H9 (cell line): Measurements from ENCODE around the gene UPF1. TPM values are rescaled to one million over a fixed set of nuclear protein-coding genes. Genes with fewer than 3 reads are reported as not detected.

Source experiments
- DNase-seq: peaks from one replicate; pipeline ENCODE4 v3.0.0-alpha.2; 2017
- H2AFZ ChIP-seq: one replicate; pipeline ENCODE4 v1.6.1; 2013; ENCODE audit warnings: mild to moderate bottlenecking, low read length, control low read depth, moderate library complexity
- H2AK5ac ChIP-seq: 2 replicates; pipeline ENCODE4 v1.6.1; 2013; ENCODE audit warnings: low read length, control low read depth, mixed read lengths; ENCODE audit not compliant: insufficient read length
- H2BK120ac ChIP-seq: one replicate; pipeline ENCODE4 v1.6.1; 2013; ENCODE audit warnings: low read depth, mild to moderate bottlenecking, low read length, control low read depth, inconsistent platforms; ENCODE audit not compliant: poor library complexity, severe bottlenecking
- H2BK12ac ChIP-seq: 2 replicates; pipeline ENCODE4 v1.6.1; 2013; ENCODE audit warnings: low read length, control low read depth, mixed read lengths, low read depth; ENCODE audit not compliant: insufficient read length
- H2BK15ac ChIP-seq: 2 replicates; pipeline ENCODE4 v1.6.1; 2013; ENCODE audit warnings: low read depth, low read length, control low read depth
- H2BK20ac ChIP-seq: one replicate; pipeline ENCODE4 v1.6.1; 2013; ENCODE audit warnings: low read depth, mild to moderate bottlenecking, low read length, control low read depth, inconsistent platforms; ENCODE audit not compliant: poor library complexity, severe bottlenecking
- H2BK5ac ChIP-seq: 2 replicates; pipeline ENCODE4 v1.6.1; 2013; ENCODE audit warnings: low read length, control low read depth, mixed read lengths; ENCODE audit not compliant: insufficient read length
- H3K14ac ChIP-seq: 2 replicates; pipeline ENCODE4 v1.6.1; 2013; ENCODE audit warnings: low read length, control low read depth; ENCODE audit not compliant: insufficient read depth
- H3K18ac ChIP-seq: 2 replicates; pipeline ENCODE4 v1.6.1; 2013; ENCODE audit warnings: low read depth, mild to moderate bottlenecking, mixed read lengths, low read length, control low read depth; ENCODE audit not compliant: insufficient read length
- H3K23ac ChIP-seq: 2 replicates; pipeline ENCODE4 v1.6.1; 2013; ENCODE audit warnings: low read length, control low read depth, mixed read lengths, low read depth; ENCODE audit not compliant: insufficient read length
- H3K23me2 ChIP-seq: 2 replicates; pipeline ENCODE4 v1.6.1; 2013; ENCODE audit warnings: low read depth, mild to moderate bottlenecking, mixed read lengths, low read length, control low read depth; ENCODE audit not compliant: insufficient read length, poor library complexity, severe bottlenecking
- H3K27ac ChIP-seq: 2 replicates; pipeline ENCODE4 v1.5.1; 2013; ENCODE audit warnings: low read length, control low read depth, mixed read lengths, low read depth; ENCODE audit not compliant: insufficient read length
- H3K27me3 ChIP-seq: 2 replicates; pipeline ENCODE4 v1.6.1; 2013; ENCODE audit warnings: low read length, control low read depth, inconsistent platforms; ENCODE audit not compliant: insufficient read depth
- H3K4ac ChIP-seq: 2 replicates; pipeline ENCODE4 v1.6.1; 2013; ENCODE audit warnings: low read depth, mild to moderate bottlenecking, control low read depth, inconsistent platforms, low read length, moderate library complexity
- H3K4me1 ChIP-seq: 2 replicates; pipeline ENCODE4 v1.6.1; 2013; ENCODE audit warnings: low read length, control low read depth, inconsistent platforms; ENCODE audit not compliant: insufficient read depth
- H3K4me2 ChIP-seq: 2 replicates; pipeline ENCODE4 v1.6.1; 2013; ENCODE audit warnings: low read length, control low read depth, mixed read lengths; ENCODE audit not compliant: insufficient read length, insufficient read depth
- H3K56ac ChIP-seq: 2 replicates; pipeline ENCODE4 v1.6.1; 2013; ENCODE audit warnings: low read depth, mild to moderate bottlenecking, mixed read lengths, low read length, control low read depth; ENCODE audit not compliant: insufficient read length
- H3K79me1 ChIP-seq: 2 replicates; pipeline ENCODE4 v1.6.1; 2013; ENCODE audit warnings: low read depth, mild to moderate bottlenecking, moderate library complexity, low read length, control low read depth, inconsistent platforms; ENCODE audit not compliant: insufficient read depth, poor library complexity, severe bottlenecking
- H3K79me2 ChIP-seq: 2 replicates; pipeline ENCODE4 v1.6.1; 2013; ENCODE audit warnings: low read length, control low read depth, inconsistent platforms; ENCODE audit not compliant: insufficient read depth
- H3K9ac ChIP-seq: 2 replicates; pipeline ENCODE4 v1.6.1; 2013; ENCODE audit warnings: low read length, control low read depth, mixed read lengths; ENCODE audit not compliant: insufficient read length; ENCODE audit errors: extremely low read depth
- H3K9me3 ChIP-seq: one replicate; pipeline ENCODE4 v1.6.1; 2013; ENCODE audit warnings: low read depth, low read length, inconsistent platforms; ENCODE audit not compliant: control insufficient read depth
- H3T11ph ChIP-seq: one replicate; pipeline ENCODE4 v1.6.1; 2013; ENCODE audit warnings: mild to moderate bottlenecking, low read length, control low read depth, inconsistent platforms
- H4K20me1 ChIP-seq: one replicate; pipeline ENCODE4 v1.6.1; 2013; ENCODE audit not compliant: control insufficient read depth, insufficient read length, insufficient read depth
- H4K5ac ChIP-seq: 2 replicates; pipeline ENCODE4 v1.6.1; 2013; ENCODE audit warnings: low read depth, mild to moderate bottlenecking, mixed read lengths, low read length, control low read depth; ENCODE audit not compliant: insufficient read length
- H4K8ac ChIP-seq: replicated peaks from 2 replicates; pipeline ENCODE4 v1.6.1; 2013; ENCODE audit warnings: low read length, control low read depth, mixed read lengths, low read depth; ENCODE audit not compliant: insufficient read length
- H4K91ac ChIP-seq: 2 replicates; pipeline ENCODE4 v1.6.1; 2013; ENCODE audit warnings: low read depth, mild to moderate bottlenecking, moderate library complexity, mixed read lengths, low read length, control low read depth; ENCODE audit not compliant: insufficient read length
- H3K27ac Mint-ChIP-seq, 3 experiments: 2 replicates in 2 of 3; 3 replicates in 1 of 3; pipeline ENCODE4 v1.8.0; 2020 to 2021; ENCODE audit warnings: mixed read lengths in 3 of 3, mild to moderate bottlenecking in 1 of 3, moderate library complexity in 1 of 3
- H3K27me3 Mint-ChIP-seq: 2 replicates; pipeline ENCODE4 v1.8.0; 2021; ENCODE audit warnings: low read depth, mild to moderate bottlenecking, moderate library complexity, mixed read lengths
- H3K36me3 Mint-ChIP-seq, 3 experiments: 2 replicates in 2 of 3; 3 replicates in 1 of 3; pipeline ENCODE4 v1.8.0; 2020 to 2021; ENCODE audit warnings: low read depth in 3 of 3, mixed read lengths in 3 of 3; ENCODE audit not compliant: insufficient read depth in 1 of 3
- H3K4me1 Mint-ChIP-seq, 2 experiments: 2 replicates each; pipeline ENCODE4 v1.8.0; 2020; ENCODE audit warnings: mixed read lengths in 2 of 2
- H3K4me3 Mint-ChIP-seq, 2 experiments: 2 replicates in 1 of 2; 3 replicates in 1 of 2; pipeline ENCODE4 v1.8.0; 2020 to 2021; ENCODE audit warnings: mild to moderate bottlenecking in 2 of 2, mixed read lengths in 2 of 2, moderate library complexity in 1 of 2
- H3K9me3 Mint-ChIP-seq, 2 experiments: 2 replicates in 1 of 2; 3 replicates in 1 of 2; pipeline ENCODE4 v1.8.0; 2020; ENCODE audit warnings: mild to moderate bottlenecking in 2 of 2, mixed read lengths in 2 of 2, moderate library complexity in 1 of 2
- CTCF ChIP-seq: fragments of 200-600 bp; sonication (generic); conservative IDR thresholded peaks from 3 replicates; pipeline ENCODE4 v1.8.0; 2021; ENCODE audit warnings: antibody characterized with exemption, mild to moderate bottlenecking
- WGBS: extraction: QIAGEN DNeasy Blood & Tissue Kit; methylation state at CpG from one replicate; pipeline ENCODE4 v1.1.7; 2013; ENCODE audit warnings: missing lambda C conversion rate, low lambda C conversion rate, mixed read lengths; ENCODE audit not compliant: insufficient read length; ENCODE audit errors: extremely low coverage; 5-methylcytosine and 5-hydroxymethylcytosine counted together
- total RNA-seq: library from RNA; stranded (reverse); gene quantifications from 2 replicates; pipeline ENCODE4 v1.2.1, GENCODE V29; 2021

Gene UPF1
- total RNA-seq, 1 experiment from 2014 or later = 85.4 TPM

GRCh38 chr19:18795540-18795939 lies 36.2 kb upstream of the UPF1 start:
- Histone ChIP-seq H3K23ac (no peak overlapping the region), H3K79me2 (no peaks in the 10 kb centered on the region), H3K4ac (no peak overlapping the region), H3K9ac (no peak overlapping the region), H3K56ac (no peak overlapping the region), H2AFZ (no peak overlapping the region), H2BK15ac (no peak overlapping the region), H3K4me2 (no peak overlapping the region), H3K79me1 (no peaks in the 10 kb centered on the region), H2BK5ac (no peak overlapping the region), H2BK120ac (no peak overlapping the region), H4K5ac (no peak overlapping the region), H3K23me2 (no peaks in the 10 kb centered on the region), H4K91ac (no peak overlapping the region), H3K18ac (no peak overlapping the region), H3K27me3 (peaks cover 52% of the 10 kb centered on the region), H3K4me1 (no peaks in the 10 kb centered on the region), H4K8ac (no peak overlapping the region), H4K20me1 (no peaks in the 10 kb centered on the region), H3K9me3 (no peaks in the 10 kb centered on the region), H3K27ac (no peak overlapping the region), H3K14ac (no peak overlapping the region; the same call in 1 of the 2 replicates), H3T11ph (no peak overlapping the region), H2AK5ac (no peak overlapping the region), H2BK12ac (no peak overlapping the region), H2BK20ac (no peak overlapping the region)
- no CpG with 5 or more reads among the region's 21 CpGs for WGBS
- peak; percentile 39 for DNase-seq
- Mint-ChIP-seq H3K27me3 (peaks cover 49% of the 10 kb centered on the region), H3K4me3 (no peak overlapping the region), H3K9me3 (peaks cover 0 to 3% of the 10 kb centered on the region in 2 experiments; a peak in 1 of 5 replicates), H3K36me3 (no peaks in the 10 kb centered on the region), H3K27ac (no peak overlapping the region), H3K4me1 (peaks cover 0 to 8% of the 10 kb centered on the region in 2 experiments; a peak in 2 of 4 replicates)
- no peak for TF ChIP-seq CTCF
